Measurements from ENCODE around the gene PDE12.

PDE12 gene

GRCh38 chr3:57583544-57583943, 27.5 kb downstream of the PDE12 start:
- no peak for DNase-seq (ENCODE audit: low read depth)
- TF ChIP-seq CTCF (IDR thresholded peaks at IDR 0.05; ENCODE audit: low read length, missing control alignments), result no peak
- no peak overlapping the region for H3K4me3 ChIP-seq (replicated peaks; ENCODE audit: low read depth, low read length)

GRCh38 chr3:57586778-57587177, 30.7 kb downstream of the PDE12 start:
- no peak for TF ChIP-seq CTCF (IDR thresholded peaks at IDR 0.05; ENCODE audit: low read length, missing control alignments)
- H3K4me3 ChIP-seq (replicated peaks; ENCODE audit: low read depth, low read length), result no peak overlapping the region
- no peak for DNase-seq (ENCODE audit: low read depth)

- TF ChIP-seq CTCF (IDR thresholded peaks at IDR 0.05; ENCODE audit: low read length, missing control alignments), result no peak
- H3K4me3 ChIP-seq (replicated peaks; ENCODE audit: low read depth, low read length), result no peak overlapping the region
- DNase-seq (ENCODE audit: low read depth), result peak; percentile 39
Measured at GRCh38 chr3:57587905-57588304, 31.8 kb downstream of the PDE12 start.

- DNase-seq (ENCODE audit: low read depth), result no peak
- H3K4me3 ChIP-seq (replicated peaks; ENCODE audit: low read depth, low read length), result no peak overlapping the region
- TF ChIP-seq CTCF (IDR thresholded peaks at IDR 0.05; ENCODE audit: low read length, missing control alignments), result no peak
Measured at GRCh38 chr3:57592306-57592705, 36.2 kb downstream of the PDE12 start.

GRCh38 chr3:57594144-57594543, 38.1 kb downstream of the PDE12 start:
- no peak for DNase-seq (ENCODE audit: low read depth)
- no peak for TF ChIP-seq CTCF (IDR thresholded peaks at IDR 0.05; ENCODE audit: low read length, missing control alignments)
- peak overlapping the region; percentile 100 for H3K4me3 ChIP-seq (replicated peaks; ENCODE audit: low read depth, low read length)

GRCh38 chr3:57594576-57594975, 38.5 kb downstream of the PDE12 start:
- no peak for DNase-seq (ENCODE audit: low read depth)
- peak overlapping the region; percentile 100 for H3K4me3 ChIP-seq (replicated peaks; ENCODE audit: low read depth, low read length)
- no peak for TF ChIP-seq CTCF (IDR thresholded peaks at IDR 0.05; ENCODE audit: low read length, missing control alignments)

GRCh38 chr3:57596495-57597126, 40.5 kb downstream of the PDE12 start:
- no peak for TF ChIP-seq CTCF (IDR thresholded peaks at IDR 0.05; ENCODE audit: low read length, missing control alignments)
- peak overlapping the region; percentile 100 for H3K4me3 ChIP-seq (replicated peaks; ENCODE audit: low read depth, low read length)
- DNase-seq (ENCODE audit: low read depth), result peak; percentile 93

Data from fibroblast of pulmonary artery (primary cell).